IMR-90 (cell line): ENCODE data around the gene PDE5A. TPM values are rescaled to one million over a fixed set of nuclear protein-coding genes. Genes with fewer than 3 reads are reported as not detected.

Experiments
- ATAC-seq: fragments of 200-7000 bp; cut with Tn5 transposase; 2 replicates; pipeline ENCODE4 v1.9.1; 2020; ENCODE audit warnings: low read depth, mild to moderate bottlenecking, moderate library complexity
- BruUV-seq: library from RNA; stranded (reverse); fragments of 400-500 nt; replicated peaks from 2 replicates; lab custom pipeline; 2021; lab: Mats Ljungman, UMichigan
- CTCF ChIA-PET: fragments of 300-600 bp; formaldehyde crosslinking; extraction: SDS; loops from one replicate; lab custom pipeline; 2021; ENCODE audit warnings: antibody characterized with exemption; lab: Yijun Ruan, JAX
- POLR2A ChIA-PET: fragments of 300-600 bp; sonication (Branson Sonifier 250); formaldehyde crosslinking; loops from one replicate; lab custom pipeline; 2022; ENCODE audit warnings: antibody characterized with exemption; ENCODE audit not compliant: unreplicated experiment; lab: Charles Lee
- DNase-seq: peaks from one replicate; pipeline ENCODE4 v3.0.0; 2013
- H2AFZ ChIP-seq: replicated peaks from 2 replicates; pipeline ENCODE3; 2013; ENCODE audit warnings: low read length, mild to moderate bottlenecking; ENCODE audit not compliant: poor library complexity
- H2AK5ac ChIP-seq: 2 replicates; pipeline ENCODE4 v1.6.1; 2013; ENCODE audit warnings: low read depth, low read length, inconsistent platforms
- H2AK9ac ChIP-seq: replicated peaks from 2 replicates; pipeline ENCODE3; 2013; ENCODE audit warnings: mild to moderate bottlenecking, low read depth, low read length, moderate library complexity; ENCODE audit not compliant: poor library complexity
- H2BK120ac ChIP-seq: 2 replicates; pipeline ENCODE4 v1.6.1; 2013; ENCODE audit warnings: low read depth, low read length, inconsistent platforms
- H2BK15ac ChIP-seq: 3 replicates; pipeline ENCODE4 v1.6.1; 2013; ENCODE audit warnings: low read depth, low read length, inconsistent platforms
- H2BK20ac ChIP-seq: 2 replicates; pipeline ENCODE4 v1.6.1; 2013; ENCODE audit warnings: low read depth, mild to moderate bottlenecking, inconsistent platforms, low read length, moderate library complexity
- H2BK5ac ChIP-seq: 2 replicates; pipeline ENCODE4 v1.6.1; 2013; ENCODE audit warnings: mild to moderate bottlenecking, low read depth, low read length, inconsistent platforms; ENCODE audit not compliant: poor library complexity, severe bottlenecking
- H3K14ac ChIP-seq: replicated peaks from 2 replicates; pipeline ENCODE4 v1.6.1; 2013; ENCODE audit warnings: low read depth, low read length, inconsistent platforms
- H3K18ac ChIP-seq: 2 replicates; pipeline ENCODE4 v1.6.1; 2013; ENCODE audit warnings: low read depth, low read length, control low read depth
- H3K23ac ChIP-seq: 2 replicates; pipeline ENCODE4 v1.6.1; 2013; ENCODE audit warnings: low read depth, low read length, inconsistent platforms
- H3K27ac ChIP-seq: 2 replicates; pipeline ENCODE4 v1.5.1; 2013; ENCODE audit warnings: mild to moderate bottlenecking, control low read depth, low read length; ENCODE audit not compliant: insufficient read depth
- H3K27me3 ChIP-seq: 2 replicates; pipeline ENCODE4 v1.6.1; 2013; ENCODE audit warnings: low read length; ENCODE audit not compliant: control insufficient read depth, insufficient read depth
- H3K36me3 ChIP-seq: 2 replicates; pipeline ENCODE4 v1.6.1; 2013; ENCODE audit warnings: low read length, mixed read lengths; ENCODE audit not compliant: control insufficient read depth, insufficient read depth
- H3K4ac ChIP-seq: 2 replicates; pipeline ENCODE4 v1.6.1; 2013; ENCODE audit warnings: low read depth, low read length, inconsistent platforms
- H3K4me1 ChIP-seq: 2 replicates; pipeline ENCODE4 v1.6.1; 2013; ENCODE audit warnings: low read length, mixed read lengths; ENCODE audit not compliant: control insufficient read depth, insufficient read depth
- H3K4me2 ChIP-seq: 2 replicates; pipeline ENCODE4 v1.6.1; 2013; ENCODE audit warnings: low read depth, mild to moderate bottlenecking, control low read depth, low read length, moderate library complexity
- H3K4me3 ChIP-seq: 2 replicates; pipeline ENCODE4 v1.5.1; 2013; ENCODE audit warnings: low read depth, mild to moderate bottlenecking, control low read depth, low read length, moderate library complexity; ENCODE audit not compliant: insufficient read depth
- H3K56ac ChIP-seq: 2 replicates; pipeline ENCODE4 v1.6.1; 2013; ENCODE audit warnings: low read length, inconsistent platforms; ENCODE audit not compliant: insufficient read depth; ENCODE audit errors: extremely low read depth
- H3K79me1 ChIP-seq, 2 experiments: 2 replicates each; pipeline ENCODE4 v1.6.1; 2013; ENCODE audit warnings: low read length in 2 of 2, inconsistent platforms in 1 of 2, low read depth in 1 of 2
- H3K9ac ChIP-seq: 2 replicates; pipeline ENCODE4 v1.6.1; 2013; ENCODE audit warnings: low read depth, low read length, control low read depth
- H3K9me1 ChIP-seq: 2 replicates; pipeline ENCODE4 v1.6.1; 2013; ENCODE audit warnings: low read length, inconsistent platforms; ENCODE audit not compliant: insufficient read depth
- H3K9me3 ChIP-seq: 2 replicates; pipeline ENCODE4 v1.6.1; 2013; ENCODE audit warnings: low read length; ENCODE audit not compliant: control insufficient read depth, insufficient read depth
- H4K20me1 ChIP-seq: 2 replicates; pipeline ENCODE4 v1.6.1; 2013; ENCODE audit warnings: low read length, inconsistent platforms; ENCODE audit not compliant: insufficient read depth
- H4K5ac ChIP-seq: 2 replicates; pipeline ENCODE4 v1.6.1; 2013; ENCODE audit warnings: mild to moderate bottlenecking, low read depth, low read length, control low read depth
- H4K8ac ChIP-seq, 2 experiments: 2 replicates each; pipeline ENCODE4 v1.6.1; 2013; ENCODE audit warnings: low read depth in 2 of 2, low read length in 2 of 2, control low read depth in 1 of 2, inconsistent platforms in 1 of 2
- H4K91ac ChIP-seq: 2 replicates; pipeline ENCODE4 v1.6.1; 2013; ENCODE audit warnings: low read depth, low read length, inconsistent platforms; ENCODE audit not compliant: insufficient read depth
- BHLHE40 ChIP-seq: fragments of 150-350 bp; IDR thresholded peaks from 2 replicates; pipeline ENCODE4 v1.6.1; 2016; ENCODE audit warnings: mild to moderate bottlenecking, low read depth, low read length
- CEBPB ChIP-seq: IDR thresholded peaks from 2 replicates; pipeline ENCODE4 v1.6.1; 2012; ENCODE audit warnings: low read depth, low read length, improper control_type of control experiment
- CHD1 ChIP-seq: IDR thresholded peaks from 2 replicates; pipeline ENCODE4 v1.6.1; 2012; ENCODE audit warnings: low read depth, low read length, improper control_type of control experiment
- CTCF ChIP-seq: conservative IDR thresholded peaks from 2 replicates; pipeline ENCODE4 v1.5.1; 2012; ENCODE audit warnings: mild to moderate bottlenecking, low read depth, low read length, improper control_type of control experiment
- FOS ChIP-seq: fragments of 150-350 bp; IDR thresholded peaks from 2 replicates; pipeline ENCODE4 v1.6.1; 2016; ENCODE audit warnings: low read depth, low read length
- MAFK ChIP-seq: IDR thresholded peaks from 2 replicates; pipeline ENCODE4 v1.6.1; 2012; ENCODE audit warnings: low read depth, low read length, improper control_type of control experiment
- MAZ ChIP-seq: IDR thresholded peaks from 2 replicates; pipeline ENCODE4 v1.6.1; 2012; ENCODE audit warnings: low read depth, mild to moderate bottlenecking, low read length, improper control_type of control experiment, moderate library complexity, borderline replicate concordance
- MXI1 ChIP-seq: IDR thresholded peaks from 2 replicates; pipeline ENCODE4 v1.6.1; 2012; ENCODE audit warnings: low read depth, mild to moderate bottlenecking, low read length, moderate library complexity, borderline replicate concordance
- NFE2L2 ChIP-seq: fragments of 150-350 bp; IDR thresholded peaks from 2 replicates; pipeline ENCODE4 v1.6.1; 2016; ENCODE audit warnings: low read depth, mild to moderate bottlenecking, low read length
- POLR2A ChIP-seq: IDR thresholded peaks from 2 replicates; pipeline ENCODE4 v1.6.1; 2012; ENCODE audit warnings: mild to moderate bottlenecking, low read depth, low read length
- RAD21 ChIP-seq: IDR thresholded peaks from 2 replicates; pipeline ENCODE4 v1.6.1; 2012; ENCODE audit warnings: low read length, improper control_type of control experiment
- RCOR1 ChIP-seq: IDR thresholded peaks from 2 replicates; pipeline ENCODE4 v1.6.1; 2012; ENCODE audit warnings: mild to moderate bottlenecking, low read length, improper control_type of control experiment; ENCODE audit not compliant: insufficient replicate concordance
- RFX5 ChIP-seq: IDR thresholded peaks from 2 replicates; pipeline ENCODE4 v1.8.0; 2012; ENCODE audit warnings: low read depth, mild to moderate bottlenecking, low read length, moderate library complexity
- SMC3 ChIP-seq: fragments of 150-350 bp; IDR thresholded peaks from 2 replicates; pipeline ENCODE4 v1.6.1; 2016; ENCODE audit warnings: low read depth, mild to moderate bottlenecking, antibody characterized with exemption, low read length, moderate library complexity
- dilution Hi-C: fragments of 300-500 bp; cut with HindIII; formaldehyde crosslinking; loops from one replicate; pipeline ENCODE4 v1.14.3; 2018; ENCODE audit warnings: low sequenced_read_pairs; ENCODE audit not compliant: unreplicated experiment
- in situ Hi-C: fragments of 300-500 bp; cut with MboI; formaldehyde crosslinking; loops from 3 replicates; pipeline ENCODE4 v1.14.3; 2019; ENCODE audit warnings: low sequenced_read_pairs, inconsistent platforms, mixed read lengths
- intact Hi-C: fragments of 100-400 bp; cut with micrococcal nuclease; formaldehyde crosslinking; loops from 2 replicates; pipeline ENCODE4 v1.10.0; 2022
- polyA plus RNA-seq, 3 experiments: library from polyadenylated mRNA; depleted of rRNA; stranded (reverse); fragments of >200 nt; gene quantifications; 2 replicates each; pipeline ENCODE4 v1.2.3, GENCODE V29; 2012; ENCODE audit warnings: low replicate concordance in 1 of 3
- total RNA-seq: library from RNA; depleted of rRNA; stranded (reverse); fragments of >200 nt; gene quantifications from 2 replicates; pipeline ENCODE4 v1.2.3, GENCODE V29; 2012
- TF ChIP-seq, protein P1 (sequence below): fragments of 150-350 bp; IDR thresholded peaks from 2 replicates; pipeline ENCODE4 v1.6.1; 2017; ENCODE audit warnings: mild to moderate bottlenecking, antibody characterized with exemption, low read length, low read depth
- TF ChIP-seq, protein P2 (sequence below): fragments of 150-350 bp; IDR thresholded peaks from 2 replicates; pipeline ENCODE4 v1.6.1; 2016; ENCODE audit warnings: low read depth, mild to moderate bottlenecking, low read length, moderate library complexity, borderline replicate concordance

The PDE5A gene
- total and polyA plus RNA-seq, 2 of the 4 experiments (the other 2 are of a cell fraction), result 101 to 770 TPM

- no peak overlapping the region for H3K18ac ChIP-seq
- H2BK20ac ChIP-seq, result no peak overlapping the region
- peaks cover 35% of the 10 kb centered on the region; the same call in 1 of the 2 replicates for H4K20me1 ChIP-seq
- no peak overlapping the region for H3K23ac ChIP-seq
- H2BK15ac ChIP-seq, result no peak overlapping the region
- H3K56ac ChIP-seq, result no peak overlapping the region
- H3K4ac ChIP-seq, result no peak overlapping the region
- no peaks in the 10 kb centered on the region for H3K27me3 ChIP-seq
- peaks cover 59% of the 10 kb centered on the region for H3K36me3 ChIP-seq
- DNase-seq (peak; percentile 57), ATAC-seq (0 out of 2 replicates have a peak, but pooled peaks have one; percentile 8)
- no TSS peak for BruUV-seq
- CTCF ChIA-PET, result interaction anchor here (0.6 kb wide), 2 partner anchors 9 to 315 kb away, joined by 3 read pairs; no protein-coding TSS in a partner anchor
- H3K9me1 ChIP-seq, result peaks cover 13% of the 10 kb centered on the region; the same call in 1 of the 2 replicates
- H4K8ac ChIP-seq, result no peak overlapping the region
- dilution Hi-C loops, result no loop called here
- peaks cover under 1% of the 10 kb centered on the region; the same call in 1 of the 2 replicates for H3K9me3 ChIP-seq
- intact Hi-C loops, result loop anchor here (2.0 to 10.0 kb wide), 3 partner anchors 58 to 496 kb away; no protein-coding TSS in a partner anchor
- no peak overlapping the region for H2BK5ac ChIP-seq
- H4K91ac ChIP-seq, result no peak overlapping the region
- H3K9ac ChIP-seq, result no peak overlapping the region
- no peaks in the 10 kb centered on the region; the same call in 1 of the 2 replicates for H3K4me1 ChIP-seq
- no peak overlapping the region for H3K4me3 ChIP-seq
- no peak overlapping the region for H3K14ac ChIP-seq
- no peak overlapping the region for H2AK9ac ChIP-seq
- H3K27ac ChIP-seq, result no peak overlapping the region
- in situ Hi-C loops, result loop anchor here (10.0 kb wide), 1 partner anchor 496 kb away; no protein-coding TSS in a partner anchor
- H4K5ac ChIP-seq, result no peak overlapping the region
- no peak for TF ChIP-seq CHD1
- TF ChIP-seq, protein P1, sequence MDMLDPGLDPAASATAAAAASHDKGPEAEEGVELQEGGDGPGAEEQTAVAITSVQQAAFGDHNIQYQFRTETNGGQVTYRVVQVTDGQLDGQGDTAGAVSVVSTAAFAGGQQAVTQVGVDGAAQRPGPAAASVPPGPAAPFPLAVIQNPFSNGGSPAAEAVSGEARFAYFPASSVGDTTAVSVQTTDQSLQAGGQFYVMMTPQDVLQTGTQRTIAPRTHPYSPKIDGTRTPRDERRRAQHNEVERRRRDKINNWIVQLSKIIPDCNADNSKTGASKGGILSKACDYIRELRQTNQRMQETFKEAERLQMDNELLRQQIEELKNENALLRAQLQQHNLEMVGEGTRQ, result no peak
- no peak for TF ChIP-seq NFE2L2
- TF ChIP-seq MXI1, result no peak
- TF ChIP-seq MAZ, result no peak
- TF ChIP-seq RCOR1, result no peak
- peak; percentile 51 for TF ChIP-seq CTCF
- no peak for TF ChIP-seq CEBPB
- no peak for TF ChIP-seq FOS
- TF ChIP-seq, protein P2, sequence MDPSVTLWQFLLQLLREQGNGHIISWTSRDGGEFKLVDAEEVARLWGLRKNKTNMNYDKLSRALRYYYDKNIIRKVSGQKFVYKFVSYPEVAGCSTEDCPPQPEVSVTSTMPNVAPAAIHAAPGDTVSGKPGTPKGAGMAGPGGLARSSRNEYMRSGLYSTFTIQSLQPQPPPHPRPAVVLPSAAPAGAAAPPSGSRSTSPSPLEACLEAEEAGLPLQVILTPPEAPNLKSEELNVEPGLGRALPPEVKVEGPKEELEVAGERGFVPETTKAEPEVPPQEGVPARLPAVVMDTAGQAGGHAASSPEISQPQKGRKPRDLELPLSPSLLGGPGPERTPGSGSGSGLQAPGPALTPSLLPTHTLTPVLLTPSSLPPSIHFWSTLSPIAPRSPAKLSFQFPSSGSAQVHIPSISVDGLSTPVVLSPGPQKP, result no peak
- TF ChIP-seq MAFK, result no peak
- no peak for TF ChIP-seq RFX5
- no peak for TF ChIP-seq BHLHE40
- TF ChIP-seq SMC3, result peak; percentile 42
- TF ChIP-seq POLR2A, result no peak
- peak; percentile 59 for TF ChIP-seq RAD21
- POLR2A ChIA-PET, result no interaction called here
- H2BK120ac ChIP-seq, result no peak overlapping the region
- H2AK5ac ChIP-seq, result no peak overlapping the region
- H3K79me1 ChIP-seq, result peaks cover 15 to 42% of the 10 kb centered on the region in 2 experiments
- H3K4me2 ChIP-seq, result no peak overlapping the region
- no peak overlapping the region for H2AFZ ChIP-seq
Observed at GRCh38 chr4:119559044-119559647, 69.5 kb downstream of the PDE5A start.
